SU-DHL-6 (cell line): Measurements from ENCODE around the gene SYNJ2.

Source experiments
- H2AFZ ChIP-seq: fragments of 200-600 bp; sonication (generic); 2 replicates; pipeline ENCODE4 v1.6.1; 2014; ENCODE audit warnings: low read depth, mild to moderate bottlenecking, moderate library complexity, mixed read lengths, antibody characterized with exemption, low read length; ENCODE audit not compliant: severe bottlenecking
- H3F3A ChIP-seq: fragments of 200-600 bp; shearing (Covaris generic); 2 replicates; pipeline ENCODE4 v1.6.0; 2016; ENCODE audit warnings: antibody characterized with exemption, mild to moderate bottlenecking; ENCODE audit not compliant: insufficient read depth
- H3K27ac ChIP-seq: fragments of 200-600 bp; sonication (generic); 2 replicates; pipeline ENCODE4 v1.5.1; 2016; ENCODE audit warnings: low read depth, mild to moderate bottlenecking, low read length, moderate library complexity, mixed read lengths
- H3K27me3 ChIP-seq: fragments of 200-600 bp; sonication (generic), shearing (Covaris generic); 2 replicates; pipeline ENCODE4 v1.6.0; 2014; ENCODE audit warnings: mild to moderate bottlenecking, low read length
- H3K36me3 ChIP-seq: fragments of 200-600 bp; sonication (generic); 2 replicates; pipeline ENCODE4 v1.6.1; 2014; ENCODE audit warnings: mild to moderate bottlenecking, low read length, mixed read lengths
- H3K4me2 ChIP-seq: fragments of 300-600, 200-600 bp; shearing (Covaris generic), sonication (generic); 2 replicates; pipeline ENCODE4 v1.6.0; 2014; ENCODE audit warnings: low read length, low read depth, mild to moderate bottlenecking; ENCODE audit not compliant: poor library complexity, severe bottlenecking
- H3K4me3 ChIP-seq: fragments of 200-600 bp; sonication (generic); 2 replicates; pipeline ENCODE4 v1.5.1; 2014; ENCODE audit warnings: antibody characterized with exemption, low read length, mild to moderate bottlenecking, mixed read lengths; ENCODE audit not compliant: insufficient read depth, poor library complexity, severe bottlenecking
- H3K79me2 ChIP-seq: fragments of 200-600 bp; sonication (generic); 2 replicates; pipeline ENCODE4 v1.6.1; 2014; ENCODE audit warnings: mild to moderate bottlenecking, low read length, moderate library complexity; ENCODE audit not compliant: insufficient read depth
- H3K9ac ChIP-seq: fragments of 200-600 bp; sonication (generic); 2 replicates; pipeline ENCODE4 v1.7.0; 2014; ENCODE audit warnings: mild to moderate bottlenecking, low read length
- H3K9me2 ChIP-seq: fragments of 200-600 bp; sonication (generic); replicated peaks from 2 replicates; pipeline ENCODE4 v1.6.1; 2014; ENCODE audit warnings: low read length; ENCODE audit not compliant: insufficient read depth
- H3K9me3 ChIP-seq: fragments of 200-600 bp; sonication (generic); 2 replicates; pipeline ENCODE4 v1.6.1; 2014; ENCODE audit warnings: low read length, mixed read lengths; ENCODE audit not compliant: insufficient read depth
- H4K20me1 ChIP-seq: fragments of 200-600 bp; sonication (generic); 2 replicates; pipeline ENCODE4 v1.6.1; 2014; ENCODE audit warnings: low read depth, mild to moderate bottlenecking, antibody characterized with exemption, low read length, moderate library complexity, mixed read lengths
- CTCF ChIP-seq: fragments of 200-600 bp; sonication (generic); IDR thresholded peaks from one replicate; pipeline ENCODE4 v1.5.1; 2017; ENCODE audit warnings: antibody characterized with exemption, mild to moderate bottlenecking, low read length, moderate library complexity; ENCODE audit not compliant: insufficient read depth, poor library complexity, severe bottlenecking
- EZH2phosphoT487 ChIP-seq: fragments of 200-600 bp; sonication (generic), shearing (Covaris generic); conservative IDR thresholded peaks from 2 replicates; pipeline ENCODE4 v1.6.1; 2018; ENCODE audit warnings: mild to moderate bottlenecking, antibody characterized with exemption, low read length, moderate library complexity, mixed read lengths

SYNJ2 gene

GRCh38 chr6:158006331-158006730 lies 24.7 kb downstream of the SYNJ2 start:
- Histone ChIP-seq H3K9me3 (no peaks in the 10 kb centered on the region), H3K4me3 (no peak overlapping the region), H2AFZ (no peak overlapping the region), H4K20me1 (no peaks in the 10 kb centered on the region), H3K27me3 (no peaks in the 10 kb centered on the region), H3K36me3 (no peaks in the 10 kb centered on the region), H3K4me2 (no peak overlapping the region), H3K79me2 (no peaks in the 10 kb centered on the region), H3F3A (no peaks in the 10 kb centered on the region), H3K9me2 (no peaks in the 10 kb centered on the region), H3K9ac (no peak overlapping the region), H3K27ac (no peak overlapping the region)
- no peak for TF ChIP-seq EZH2phosphoT487
- no peak for TF ChIP-seq CTCF

GRCh38 chr6:158006821-158007570 lies 25.3 kb downstream of the SYNJ2 start:
- no peaks in the 10 kb centered on the region for H3K36me3 ChIP-seq
- H2AFZ ChIP-seq, result no peak overlapping the region
- no peaks in the 10 kb centered on the region for H3K27me3 ChIP-seq
- no peaks in the 10 kb centered on the region for H4K20me1 ChIP-seq
- no peaks in the 10 kb centered on the region for H3F3A ChIP-seq
- H3K9me2 ChIP-seq, result no peaks in the 10 kb centered on the region
- no peaks in the 10 kb centered on the region for H3K9me3 ChIP-seq
- no peak overlapping the region for H3K4me2 ChIP-seq
- H3K79me2 ChIP-seq, result no peaks in the 10 kb centered on the region
- no peak overlapping the region for H3K9ac ChIP-seq
- no peak for TF ChIP-seq CTCF
- H3K4me3 ChIP-seq, result no peak overlapping the region
- no peak overlapping the region for H3K27ac ChIP-seq

GRCh38 chr6:158008864-158009113 lies 27.1 kb downstream of the SYNJ2 start:
- no peak overlapping the region for H3K4me2 ChIP-seq
- H3K27ac ChIP-seq, result no peak overlapping the region
- H3K9me2 ChIP-seq, result no peaks in the 10 kb centered on the region
- no peak overlapping the region for H2AFZ ChIP-seq
- no peak for TF ChIP-seq EZH2phosphoT487
- TF ChIP-seq CTCF, result no peak
- no peaks in the 10 kb centered on the region for H3K27me3 ChIP-seq
- no peaks in the 10 kb centered on the region for H4K20me1 ChIP-seq
- no peak overlapping the region for H3K4me3 ChIP-seq
- no peaks in the 10 kb centered on the region for H3K79me2 ChIP-seq
- no peak overlapping the region for H3K9ac ChIP-seq
- no peaks in the 10 kb centered on the region for H3F3A ChIP-seq
- no peaks in the 10 kb centered on the region for H3K9me3 ChIP-seq
- no peaks in the 10 kb centered on the region for H3K36me3 ChIP-seq
